ENCODE measurements around the gene CPTP.
"Not testable (repeated sequence)": the region's sequence is repeated elsewhere in the genome, so short reads cannot be mapped to it uniquely, and the experiment has no call there.

The CPTP gene

GRCh38 chr1:1305300-1306069 is 19.1 kb upstream of the CPTP start:
- peak; percentile 51 to 67 for DNase-seq (ENCODE audit: low read depth in 2 of 2, low spot score in 1 of 2)

- no peak for DNase-seq (ENCODE audit: low read depth in 2 of 2, low spot score in 1 of 2)
Measured at GRCh38 chr1:1306070-1306660, 18.4 kb upstream of the CPTP start.

DNA sequence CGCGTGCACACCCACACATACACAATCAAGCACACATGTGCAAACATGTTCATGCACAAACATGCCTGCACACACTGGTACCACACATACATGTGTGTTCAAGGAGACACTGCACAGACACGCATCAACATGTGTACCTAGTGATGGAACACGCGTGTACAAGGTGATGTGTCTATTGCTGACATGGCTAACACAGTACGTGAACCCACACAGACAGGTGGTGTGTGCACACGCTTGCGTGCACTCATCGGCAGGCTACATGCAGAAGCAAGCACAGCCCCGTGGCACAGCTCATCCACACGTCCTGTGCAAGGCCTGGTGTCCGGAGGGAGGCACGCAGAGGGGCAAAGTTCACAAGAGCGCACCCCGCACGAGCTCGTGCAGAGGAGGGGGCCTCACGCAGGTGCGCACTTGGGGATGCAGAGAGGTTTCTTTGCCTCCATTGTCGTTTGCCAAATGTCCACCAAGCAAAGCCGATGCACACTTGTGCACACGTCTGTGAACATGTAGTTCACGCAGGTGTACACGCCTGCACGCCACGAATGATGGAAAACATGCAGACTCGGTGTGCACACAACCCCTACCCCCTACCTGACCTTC is 17.8 kb upstream of the CPTP start:
- DNase-seq (ENCODE audit: low read depth in 2 of 2, low spot score in 1 of 2), result no peak

DNA sequence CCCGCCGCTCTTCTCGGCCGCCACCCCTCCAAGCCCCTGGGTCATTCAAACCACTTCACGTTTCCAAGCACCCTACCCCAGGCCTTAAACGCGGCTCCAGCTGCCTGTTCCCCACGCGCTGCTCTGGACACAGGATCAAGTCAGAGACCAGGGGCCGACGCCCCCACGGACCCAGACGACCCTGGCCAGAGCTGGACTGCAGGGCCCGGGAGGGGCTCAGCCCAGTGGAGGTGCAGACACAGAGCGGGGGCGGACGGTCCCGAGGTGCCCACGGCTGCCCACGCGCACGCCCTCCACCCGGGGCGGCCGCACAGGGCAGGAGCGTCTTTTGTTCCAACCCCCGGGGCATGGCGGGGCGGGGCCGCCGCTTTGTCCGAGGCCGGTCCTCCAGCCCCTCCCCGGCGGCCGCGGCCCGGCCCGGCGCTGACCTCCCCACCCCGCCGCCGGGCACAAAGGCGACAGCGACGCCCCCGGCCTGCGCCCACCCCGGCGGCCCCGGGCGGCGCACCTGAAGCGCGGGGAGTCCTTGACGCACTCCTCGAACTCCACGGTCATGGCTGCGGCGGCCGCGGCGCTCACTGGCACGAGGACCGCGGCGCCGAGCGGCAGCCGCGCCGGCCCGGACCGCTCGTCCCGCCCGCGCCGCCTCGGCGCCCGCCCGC is 17.2 kb upstream of the CPTP start:
- no peak for DNase-seq (ENCODE audit: low read depth in 2 of 2, low spot score in 1 of 2)

- DNase-seq (ENCODE audit: low read depth in 2 of 2, low spot score in 1 of 2), result peak; percentile 53 to 73
Measured at GRCh38 chr1:1307923-1308755, 16.5 kb upstream of the CPTP start, which contains the start of the genes ACAP3 and PUSL1. Gene ACAP3 (minus strand): TSS chr1:1307930. CDS start chr1:1307815, 115 bp downstream. Gene PUSL1 (plus strand): TSS chr1:1308597. CDS start chr1:1308644, 47 bp downstream.

- no peak for DNase-seq (ENCODE audit: low read depth in 2 of 2, low spot score in 1 of 2)
Measured at GRCh38 chr1:1308756-1309250, 15.8 kb upstream of the CPTP start.

- DNase-seq (ENCODE audit: low read depth in 2 of 2, low spot score in 1 of 2), result no peak
Measured at GRCh38 chr1:1309251-1310108, 15.1 kb upstream of the CPTP start.

DNA sequence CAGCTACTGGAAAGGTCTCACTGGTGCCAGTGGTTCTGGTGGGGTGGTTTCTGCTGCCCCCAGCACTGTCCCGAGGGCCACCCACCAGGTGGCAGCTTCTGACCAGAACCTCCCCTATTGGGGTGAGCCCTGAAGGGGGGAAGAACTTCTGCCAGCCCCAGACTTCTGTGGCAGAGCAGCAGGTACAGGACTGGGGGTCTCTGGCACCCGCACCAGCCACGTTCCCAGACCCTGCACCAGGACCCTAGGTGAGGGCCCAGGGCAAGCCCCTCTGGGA is 14.6 kb upstream of the CPTP start:
- DNase-seq (ENCODE audit: low read depth in 2 of 2, low spot score in 1 of 2), result no peak

GRCh38 chr1:1310476-1311053 is 14.0 kb upstream of the CPTP start:
- DNase-seq (ENCODE audit: low read depth in 2 of 2, low spot score in 1 of 2), result no peak

GRCh38 chr1:1311107-1312104 is 13.2 kb upstream of the CPTP start:
- DNase-seq (ENCODE audit: low read depth in 2 of 2, low spot score in 1 of 2), result no peak

- DNase-seq (ENCODE audit: low read depth in 2 of 2, low spot score in 1 of 2), result no peak
Measured at GRCh38 chr1:1312450-1313314, 11.9 kb upstream of the CPTP start.

- DNase-seq (ENCODE audit: low read depth in 2 of 2, low spot score in 1 of 2), result no peak
Measured at GRCh38 chr1:1313500-1314236, 10.9 kb upstream of the CPTP start.

DNA sequence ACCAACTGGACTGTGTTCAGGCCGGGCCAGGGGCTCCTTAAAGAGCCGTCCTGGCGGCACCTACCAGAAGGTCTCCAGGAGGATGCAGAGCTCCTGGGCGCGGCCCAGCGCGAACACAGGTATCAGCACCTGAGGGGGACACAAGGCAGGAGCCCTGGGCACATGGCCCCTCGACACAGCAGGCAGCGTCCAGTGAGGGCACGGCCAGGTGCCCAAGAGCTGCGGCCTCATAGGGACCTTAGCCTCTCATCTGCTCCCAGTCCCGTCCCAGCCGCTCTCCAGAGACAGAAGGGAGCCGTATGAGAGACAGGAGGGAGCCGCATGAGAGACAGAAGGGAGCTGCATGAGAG is 10.4 kb upstream of the CPTP start:
- DNase-seq (ENCODE audit: low read depth in 2 of 2, low spot score in 1 of 2), result no peak

GRCh38 chr1:1314678-1315335 is 9.8 kb upstream of the CPTP start:
- DNase-seq (ENCODE audit: low read depth in 2 of 2, low spot score in 1 of 2), result no peak

GRCh38 chr1:1315435-1315954 is 9.1 kb upstream of the CPTP start:
- DNase-seq (ENCODE audit: low read depth in 2 of 2, low spot score in 1 of 2), result no peak

DNA sequence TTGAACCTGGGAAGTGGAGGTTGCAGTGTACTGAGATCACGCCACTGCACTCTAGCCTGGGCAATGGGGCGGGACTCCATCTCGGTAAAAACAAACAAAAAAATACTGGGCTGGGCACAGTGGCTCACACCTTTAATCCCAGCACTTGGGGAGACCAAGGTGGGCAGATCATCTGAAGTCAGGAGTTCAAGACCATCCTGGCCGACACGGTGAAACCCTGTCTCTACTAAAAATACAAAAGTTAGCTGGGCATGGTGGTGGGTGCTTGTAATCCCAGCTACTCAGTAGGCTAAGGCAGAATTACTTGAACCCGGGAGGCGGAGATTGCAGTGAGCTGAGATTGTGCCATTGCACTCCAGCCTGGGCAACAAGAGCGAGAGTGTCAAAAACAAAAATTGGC is 8.4 kb upstream of the CPTP start:
- not testable (repeated sequence) for DNase-seq (ENCODE audit: low read depth in 2 of 2, low spot score in 1 of 2)
